ENCODE measurements around the gene POC1B.

Gene POC1B

GRCh38 chr12:89501793-89502192, 24.1 kb downstream of the POC1B start:
- Histone ChIP-seq H3K9ac (no peak overlapping the region), H3K27me3 (ENCODE audit: control insufficient read depth, insufficient read depth, low read length) (no peaks in the 10 kb centered on the region), H3K4me2 (ENCODE audit: low read length) (no peak overlapping the region), H2AFZ (no peak overlapping the region), H3K4me1 (no peaks in the 10 kb centered on the region), H3K27ac (no peak overlapping the region), H3K36me3 (ENCODE audit: control insufficient read depth, insufficient read depth, low read length) (no peaks in the 10 kb centered on the region), H3K79me2 (peaks cover 10% of the 10 kb centered on the region), H3K4me3 (ENCODE audit: low read depth, low read length) (no peak overlapping the region), H3K9me3 (ENCODE audit: control insufficient read depth, low read length) (no peaks in the 10 kb centered on the region)
- no peak for TF ChIP-seq CTCF (IDR thresholded peaks at IDR 0.05)

GRCh38 chr12:89499857-89500256, 26.0 kb downstream of the POC1B start:
- H3K4me2 ChIP-seq (ENCODE audit: low read length), result no peak overlapping the region
- H3K9ac ChIP-seq, result no peak overlapping the region
- H3K4me1 ChIP-seq, result no peaks in the 10 kb centered on the region
- H3K79me2 ChIP-seq, result peaks cover 9% of the 10 kb centered on the region
- H3K36me3 ChIP-seq (ENCODE audit: control insufficient read depth, insufficient read depth, low read length), result no peaks in the 10 kb centered on the region
- H3K27me3 ChIP-seq (ENCODE audit: control insufficient read depth, insufficient read depth, low read length), result no peaks in the 10 kb centered on the region
- no peak overlapping the region for H3K4me3 ChIP-seq (ENCODE audit: low read depth, low read length)
- H3K9me3 ChIP-seq (ENCODE audit: control insufficient read depth, low read length), result no peaks in the 10 kb centered on the region
- no peak overlapping the region for H3K27ac ChIP-seq
- no peak overlapping the region for H2AFZ ChIP-seq
- no peak for TF ChIP-seq CTCF (IDR thresholded peaks at IDR 0.05)

GRCh38 chr12:89497467-89497866, 28.4 kb downstream of the POC1B start:
- H3K36me3 ChIP-seq (ENCODE audit: control insufficient read depth, insufficient read depth, low read length), result no peaks in the 10 kb centered on the region
- no peak for TF ChIP-seq CTCF (IDR thresholded peaks at IDR 0.05)
- H3K27me3 ChIP-seq (ENCODE audit: control insufficient read depth, insufficient read depth, low read length), result no peaks in the 10 kb centered on the region
- no peaks in the 10 kb centered on the region for H3K4me1 ChIP-seq
- H2AFZ ChIP-seq, result no peak overlapping the region
- H3K4me2 ChIP-seq (ENCODE audit: low read length), result no peak overlapping the region
- H3K27ac ChIP-seq, result no peak overlapping the region
- H3K79me2 ChIP-seq, result peaks cover 9% of the 10 kb centered on the region
- no peak overlapping the region for H3K9ac ChIP-seq
- H3K4me3 ChIP-seq (ENCODE audit: low read depth, low read length), result no peak overlapping the region
- no peaks in the 10 kb centered on the region for H3K9me3 ChIP-seq (ENCODE audit: control insufficient read depth, low read length)

GRCh38 chr12:89497005-89497404, 28.8 kb downstream of the POC1B start:
- no peak overlapping the region for H3K9ac ChIP-seq
- H3K27me3 ChIP-seq (ENCODE audit: control insufficient read depth, insufficient read depth, low read length), result no peaks in the 10 kb centered on the region
- TF ChIP-seq CTCF (IDR thresholded peaks at IDR 0.05), result no peak
- no peaks in the 10 kb centered on the region for H3K9me3 ChIP-seq (ENCODE audit: control insufficient read depth, low read length)
- H2AFZ ChIP-seq, result no peak overlapping the region
- no peak overlapping the region for H3K4me2 ChIP-seq (ENCODE audit: low read length)
- H3K79me2 ChIP-seq, result peaks cover 9% of the 10 kb centered on the region
- H3K4me3 ChIP-seq (ENCODE audit: low read depth, low read length), result no peak overlapping the region
- no peaks in the 10 kb centered on the region for H3K36me3 ChIP-seq (ENCODE audit: control insufficient read depth, insufficient read depth, low read length)
- H3K4me1 ChIP-seq, result no peaks in the 10 kb centered on the region
- no peak overlapping the region for H3K27ac ChIP-seq

- H3K4me3 ChIP-seq (ENCODE audit: low read depth, low read length), result no peak overlapping the region
- no peaks in the 10 kb centered on the region for H3K4me1 ChIP-seq
- no peak overlapping the region for H3K4me2 ChIP-seq (ENCODE audit: low read length)
- no peak for TF ChIP-seq CTCF (IDR thresholded peaks at IDR 0.05)
- H3K36me3 ChIP-seq (ENCODE audit: control insufficient read depth, insufficient read depth, low read length), result no peaks in the 10 kb centered on the region
- no peaks in the 10 kb centered on the region for H3K27me3 ChIP-seq (ENCODE audit: control insufficient read depth, insufficient read depth, low read length)
- no peak overlapping the region for H2AFZ ChIP-seq
- peaks cover 6% of the 10 kb centered on the region for H3K79me2 ChIP-seq
- no peaks in the 10 kb centered on the region for H3K9me3 ChIP-seq (ENCODE audit: control insufficient read depth, low read length)
- H3K9ac ChIP-seq, result no peak overlapping the region
- no peak overlapping the region for H3K27ac ChIP-seq
Observed at GRCh38 chr12:89494411-89495231, 31.2 kb downstream of the POC1B start.
